ENCODE measurements around the gene TGM3. TPM values are rescaled to one million over a fixed set of nuclear protein-coding genes. Genes with fewer than 3 reads are reported as not detected.

The TGM3 gene
- total and polyA plus RNA-seq, 10 of the 15 experiments (the other 5 are each of a cell fraction or from before 2014, with no cell fraction given), result not detected

- Histone ChIP-seq H3K4me1 (ENCODE audit: control insufficient read depth, insufficient read depth, low read length) (no peaks in the 10 kb centered on the region), H3K27me3 (replicated peaks in 1 of 2; ENCODE audit: control insufficient read depth in 2 of 2, insufficient read depth in 2 of 2, low read length in 1 of 2) (peaks cover 0 to 2% of the 10 kb centered on the region in 2 experiments; a peak in 2 of 4 replicates), H3K4me3 (no peak overlapping the region), H3K27ac (ENCODE audit: control insufficient read depth, insufficient read depth) (no peak overlapping the region), H3K4me2 (ENCODE audit: control insufficient read depth, insufficient read depth) (no peak overlapping the region), H4K20me1 (ENCODE audit: control insufficient read depth, insufficient read depth) (no peaks in the 10 kb centered on the region), H3K9me3 (replicated peaks; ENCODE audit: control insufficient read depth, insufficient read depth, low read length) (no peaks in the 10 kb centered on the region; the same call in 2 of the 3 replicates), H3K9ac (ENCODE audit: control insufficient read depth, insufficient read depth, low read length) (no peak overlapping the region), H3K79me2 (ENCODE audit: control insufficient read depth, insufficient read depth, low read length) (no peaks in the 10 kb centered on the region), H2AFZ (ENCODE audit: control insufficient read depth, low read depth, low read length) (no peak overlapping the region), H3K36me3 (ENCODE audit: control insufficient read depth in 2 of 2, insufficient read depth in 2 of 2, low read length in 1 of 2) (no peaks in the 10 kb centered on the region)
- no peak for ATAC-seq
- ChIA-PET SMC1A (ENCODE audit: uncharacterized antibody, unreplicated experiment) (interaction anchor here (0.7 to 0.9 kb wide), 2 partner anchors 47 to 141 kb away, joined by 3 to 4 read pairs; no protein-coding TSS in a partner anchor), RAD21 (ENCODE audit: unreplicated experiment) (interaction anchor here (1.2 kb wide), 1 partner anchor 141 kb away, joined by 5 read pairs; no protein-coding TSS in a partner anchor), POLR2A (no interaction called here), CTCF (interaction anchor here (0.6 to 3.6 kb wide), 3 partner anchors 104 to 140 kb away, joined by 4 to 21 read pairs (median 10); no protein-coding TSS in a partner anchor)
- DNase-seq (ENCODE audit: low read depth, low spot score), result no peak
- no TSS peak for BruUV-seq (replicated peaks)
- WGBS (ENCODE audit: insufficient coverage, insufficient replicate concordance, low lambda C conversion rate, missing lambda C conversion rate), result 33% methylated on average over 5 of the region's 5 CpGs
- TF ChIP-seq ZZZ3 (IDR thresholded peaks at IDR 0.05; ENCODE audit: control insufficient read depth, insufficient read length, low read depth) (no peak), SIN3A (IDR thresholded peaks at IDR 0.05; ENCODE audit: low read depth, low read length) (no peak), CREB1 (IDR thresholded peaks at IDR 0.05; ENCODE audit: low read depth) (no peak), ZNF207 (IDR thresholded peaks at IDR 0.05; ENCODE audit: borderline replicate concordance) (no peak), ZNF622 (IDR thresholded peaks at IDR 0.05) (no peak), ZBTB40 (IDR thresholded peaks at IDR 0.05; ENCODE audit: borderline replicate concordance) (no peak)
- FAIRE-seq, result no peak
- intact Hi-C loops (cut with micrococcal nuclease; ENCODE audit: unreplicated experiment) (loop anchor here (5.0 kb wide), 1 partner anchor 141 kb away; no protein-coding TSS in a partner anchor), in situ Hi-C loops (cut with MboI) (no loop called here)
These were observed 52.5 kb downstream of the TGM3 start for GRCh38 chr20:2348336-2348735.

Measured in GM12878 (cell line).